GM12878 (cell line): Measurements from ENCODE around the gene ATRN.

Experiments used
- BHLHE40 ChIP-seq, 2 experiments: fragments of 450-650 bp in 1 of 2; IDR thresholded peaks; 2 replicates each; pipeline ENCODE4 v1.6.1; 2011 to 2017; ENCODE audit warnings: low read depth in 2 of 2, borderline replicate concordance in 1 of 2, improper control_type of control experiment in 1 of 2, low read length in 1 of 2, mild to moderate bottlenecking in 1 of 2
- CEBPB ChIP-seq, 2 experiments: fragments of 150-350 bp in 1 of 2; IDR thresholded peaks; 2 replicates each; pipeline ENCODE4 v1.6.1; 2012 to 2014; ENCODE audit warnings: low read depth in 2 of 2, low read length in 2 of 2, borderline replicate concordance in 1 of 2, inconsistent platforms in 1 of 2
- JUNB ChIP-seq: IDR thresholded peaks from 2 replicates; pipeline ENCODE4 v1.6.1; 2016; ENCODE audit warnings: antibody characterized with exemption, mild to moderate bottlenecking
- KLF5 ChIP-seq: fragments of 450-650 bp; IDR thresholded peaks from 2 replicates; pipeline ENCODE4 v1.6.1; 2014; ENCODE audit warnings: mild to moderate bottlenecking; ENCODE audit not compliant: partially characterized antibody
- ZNF384 ChIP-seq: IDR thresholded peaks from 2 replicates; pipeline ENCODE4 v1.6.1; 2012; ENCODE audit warnings: low read depth, mild to moderate bottlenecking, low read length, improper control_type of control experiment, borderline replicate concordance

DNA sequence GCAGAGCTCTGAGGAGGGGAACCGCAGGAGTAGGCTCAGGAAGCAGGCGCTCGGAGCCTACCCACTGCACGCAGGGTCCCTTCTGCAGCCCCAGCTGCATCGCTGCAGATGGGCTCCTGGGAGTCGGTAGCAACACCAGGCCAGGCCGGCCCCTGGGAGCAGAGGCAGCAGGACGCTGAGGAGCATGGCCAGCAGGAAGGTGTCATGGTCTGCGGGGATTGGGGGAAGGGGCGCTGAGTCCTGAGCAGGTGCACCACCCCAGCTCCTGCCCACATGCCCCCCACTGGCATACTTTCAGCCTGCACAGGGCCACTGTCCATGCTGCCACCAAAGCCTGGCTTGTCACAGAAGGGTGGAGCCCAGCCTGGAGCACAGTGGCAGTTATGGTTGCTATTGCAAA, 200.1 kb downstream of the ATRN start:
- TF ChIP-seq CEBPB (IDR thresholded peaks at IDR 0.05; ENCODE audit: borderline replicate concordance in 1 of 2, low read depth in 2 of 2, low read length in 2 of 2), result no peak
- TF ChIP-seq KLF5, result no peak
- no peak for TF ChIP-seq JUNB
- no peak for TF ChIP-seq BHLHE40 (IDR thresholded peaks at IDR 0.05; ENCODE audit: borderline replicate concordance in 1 of 2, low read depth in 2 of 2, low read length in 1 of 2)
- TF ChIP-seq ZNF384, result no peak
